Measurements from ENCODE around the gene SLC39A12. TPM values are rescaled to one million over a fixed set of nuclear protein-coding genes. Genes with fewer than 3 reads are reported as not detected.

Gene SLC39A12
- total and polyA plus RNA-seq, 10 of the 15 experiments (the other 5 are each of a cell fraction or from before 2014, with no cell fraction given): 0.47 to 1.5 (median 0.68) TPM; not detected in 1

- no peak for DNase-seq (ENCODE audit: low read depth, low spot score)
- Histone ChIP-seq H3K4me3 (no peak overlapping the region), H3K4me1 (ENCODE audit: control insufficient read depth, insufficient read depth, low read length) (no peaks in the 10 kb centered on the region), H3K9me3 (replicated peaks; ENCODE audit: control insufficient read depth, insufficient read depth, low read length) (no peaks in the 10 kb centered on the region), H3K9ac (ENCODE audit: control insufficient read depth, insufficient read depth, low read length) (no peak overlapping the region), H4K20me1 (ENCODE audit: control insufficient read depth, insufficient read depth) (no peaks in the 10 kb centered on the region), H2AFZ (ENCODE audit: control insufficient read depth, low read depth, low read length) (no peak overlapping the region), H3K4me2 (ENCODE audit: control insufficient read depth, insufficient read depth) (no peak overlapping the region), H3K27ac (ENCODE audit: control insufficient read depth, insufficient read depth) (no peak overlapping the region), H3K79me2 (ENCODE audit: control insufficient read depth, insufficient read depth, low read length) (no peaks in the 10 kb centered on the region), H3K36me3 (ENCODE audit: control insufficient read depth in 2 of 2, insufficient read depth in 2 of 2, low read length in 1 of 2) (no peaks in the 10 kb centered on the region), H3K27me3 (replicated peaks in 1 of 2; ENCODE audit: control insufficient read depth in 2 of 2, insufficient read depth in 2 of 2, low read length in 1 of 2) (no peaks in the 10 kb centered on the region)
- BruUV-seq (replicated peaks): no TSS peak
- ChIA-PET SMC1A (ENCODE audit: uncharacterized antibody, unreplicated experiment) (interaction anchor here (0.6 kb wide), 1 partner anchor 776 kb away, joined by 3 read pairs; no protein-coding TSS in a partner anchor), RAD21 (ENCODE audit: unreplicated experiment) (interaction anchor here (0.6 to 0.7 kb wide), 2 partner anchors 199 to 784 kb away, joined by 4 to 5 read pairs; no protein-coding TSS in a partner anchor), CTCF (no interaction called here), POLR2A (no interaction called here)
- WGBS (ENCODE audit: insufficient coverage, insufficient replicate concordance, low lambda C conversion rate, missing lambda C conversion rate): 56% methylated on average over 3 of the region's 3 CpGs
- intact Hi-C loops (cut with micrococcal nuclease; ENCODE audit: unreplicated experiment): no loop called here
- ATAC-seq: no peak
- FAIRE-seq: no peak
- in situ Hi-C loops (cut with MboI): no loop called here
- TF ChIP-seq, protein P1, sequence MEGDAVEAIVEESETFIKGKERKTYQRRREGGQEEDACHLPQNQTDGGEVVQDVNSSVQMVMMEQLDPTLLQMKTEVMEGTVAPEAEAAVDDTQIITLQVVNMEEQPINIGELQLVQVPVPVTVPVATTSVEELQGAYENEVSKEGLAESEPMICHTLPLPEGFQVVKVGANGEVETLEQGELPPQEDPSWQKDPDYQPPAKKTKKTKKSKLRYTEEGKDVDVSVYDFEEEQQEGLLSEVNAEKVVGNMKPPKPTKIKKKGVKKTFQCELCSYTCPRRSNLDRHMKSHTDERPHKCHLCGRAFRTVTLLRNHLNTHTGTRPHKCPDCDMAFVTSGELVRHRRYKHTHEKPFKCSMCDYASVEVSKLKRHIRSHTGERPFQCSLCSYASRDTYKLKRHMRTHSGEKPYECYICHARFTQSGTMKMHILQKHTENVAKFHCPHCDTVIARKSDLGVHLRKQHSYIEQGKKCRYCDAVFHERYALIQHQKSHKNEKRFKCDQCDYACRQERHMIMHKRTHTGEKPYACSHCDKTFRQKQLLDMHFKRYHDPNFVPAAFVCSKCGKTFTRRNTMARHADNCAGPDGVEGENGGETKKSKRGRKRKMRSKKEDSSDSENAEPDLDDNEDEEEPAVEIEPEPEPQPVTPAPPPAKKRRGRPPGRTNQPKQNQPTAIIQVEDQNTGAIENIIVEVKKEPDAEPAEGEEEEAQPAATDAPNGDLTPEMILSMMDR (IDR thresholded peaks at IDR 0.05 in 2 of 3, conservative IDR thresholded peaks at IDR 0.05 in 1 of 3; ENCODE audit: control insufficient read depth in 2 of 3, extremely low read depth in 1 of 3, insufficient read depth in 1 of 3, low read depth in 3 of 3, low read length in 3 of 3): no peak
- no peak for TF ChIP-seq POLR2AphosphoS2 (IDR thresholded peaks at IDR 0.05; ENCODE audit: low read depth, low read length)
- no peak for TF ChIP-seq KDM1A (IDR thresholded peaks at IDR 0.05; ENCODE audit: borderline replicate concordance)
- TF ChIP-seq, protein P2, sequence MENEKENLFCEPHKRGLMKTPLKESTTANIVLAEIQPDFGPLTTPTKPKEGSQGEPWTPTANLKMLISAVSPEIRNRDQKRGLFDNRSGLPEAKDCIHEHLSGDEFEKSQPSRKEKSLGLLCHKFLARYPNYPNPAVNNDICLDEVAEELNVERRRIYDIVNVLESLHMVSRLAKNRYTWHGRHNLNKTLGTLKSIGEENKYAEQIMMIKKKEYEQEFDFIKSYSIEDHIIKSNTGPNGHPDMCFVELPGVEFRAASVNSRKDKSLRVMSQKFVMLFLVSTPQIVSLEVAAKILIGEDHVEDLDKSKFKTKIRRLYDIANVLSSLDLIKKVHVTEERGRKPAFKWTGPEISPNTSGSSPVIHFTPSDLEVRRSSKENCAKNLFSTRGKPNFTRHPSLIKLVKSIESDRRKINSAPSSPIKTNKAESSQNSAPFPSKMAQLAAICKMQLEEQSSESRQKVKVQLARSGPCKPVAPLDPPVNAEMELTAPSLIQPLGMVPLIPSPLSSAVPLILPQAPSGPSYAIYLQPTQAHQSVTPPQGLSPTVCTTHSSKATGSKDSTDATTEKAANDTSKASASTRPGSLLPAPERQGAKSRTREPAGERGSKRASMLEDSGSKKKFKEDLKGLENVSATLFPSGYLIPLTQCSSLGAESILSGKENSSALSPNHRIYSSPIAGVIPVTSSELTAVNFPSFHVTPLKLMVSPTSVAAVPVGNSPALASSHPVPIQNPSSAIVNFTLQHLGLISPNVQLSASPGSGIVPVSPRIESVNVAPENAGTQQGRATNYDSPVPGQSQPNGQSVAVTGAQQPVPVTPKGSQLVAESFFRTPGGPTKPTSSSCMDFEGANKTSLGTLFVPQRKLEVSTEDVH (IDR thresholded peaks at IDR 0.05; ENCODE audit: low read depth, partially characterized antibody): no peak
- no peak for TF ChIP-seq IRF3 (IDR thresholded peaks at IDR 0.05)
- no peak for TF ChIP-seq ZBTB4 (CRISPR knock-in tag; IDR thresholded peaks at IDR 0.05)
- TF ChIP-seq YBX1 (IDR thresholded peaks at IDR 0.05): no peak
- no peak for TF ChIP-seq RUNX3 (IDR thresholded peaks at IDR 0.05; ENCODE audit: low read length)
- no peak for TF ChIP-seq FOXK2 (IDR thresholded peaks at IDR 0.05)
- TF ChIP-seq, protein P3, sequence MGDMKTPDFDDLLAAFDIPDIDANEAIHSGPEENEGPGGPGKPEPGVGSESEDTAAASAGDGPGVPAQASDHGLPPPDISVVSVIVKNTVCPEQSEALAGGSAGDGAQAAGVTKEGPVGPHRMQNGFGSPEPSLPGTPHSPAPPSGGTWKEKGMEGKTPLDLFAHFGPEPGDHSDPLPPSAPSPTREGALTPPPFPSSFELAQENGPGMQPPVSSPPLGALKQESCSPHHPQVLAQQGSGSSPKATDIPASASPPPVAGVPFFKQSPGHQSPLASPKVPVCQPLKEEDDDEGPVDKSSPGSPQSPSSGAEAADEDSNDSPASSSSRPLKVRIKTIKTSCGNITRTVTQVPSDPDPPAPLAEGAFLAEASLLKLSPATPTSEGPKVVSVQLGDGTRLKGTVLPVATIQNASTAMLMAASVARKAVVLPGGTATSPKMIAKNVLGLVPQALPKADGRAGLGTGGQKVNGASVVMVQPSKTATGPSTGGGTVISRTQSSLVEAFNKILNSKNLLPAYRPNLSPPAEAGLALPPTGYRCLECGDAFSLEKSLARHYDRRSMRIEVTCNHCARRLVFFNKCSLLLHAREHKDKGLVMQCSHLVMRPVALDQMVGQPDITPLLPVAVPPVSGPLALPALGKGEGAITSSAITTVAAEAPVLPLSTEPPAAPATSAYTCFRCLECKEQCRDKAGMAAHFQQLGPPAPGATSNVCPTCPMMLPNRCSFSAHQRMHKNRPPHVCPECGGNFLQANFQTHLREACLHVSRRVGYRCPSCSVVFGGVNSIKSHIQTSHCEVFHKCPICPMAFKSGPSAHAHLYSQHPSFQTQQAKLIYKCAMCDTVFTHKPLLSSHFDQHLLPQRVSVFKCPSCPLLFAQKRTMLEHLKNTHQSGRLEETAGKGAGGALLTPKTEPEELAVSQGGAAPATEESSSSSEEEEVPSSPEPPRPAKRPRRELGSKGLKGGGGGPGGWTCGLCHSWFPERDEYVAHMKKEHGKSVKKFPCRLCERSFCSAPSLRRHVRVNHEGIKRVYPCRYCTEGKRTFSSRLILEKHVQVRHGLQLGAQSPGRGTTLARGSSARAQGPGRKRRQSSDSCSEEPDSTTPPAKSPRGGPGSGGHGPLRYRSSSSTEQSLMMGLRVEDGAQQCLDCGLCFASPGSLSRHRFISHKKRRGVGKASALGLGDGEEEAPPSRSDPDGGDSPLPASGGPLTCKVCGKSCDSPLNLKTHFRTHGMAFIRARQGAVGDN (IDR thresholded peaks at IDR 0.05): no peak
Measured at GRCh38 chr10:18073314-18073713, 121.6 kb downstream of the SLC39A12 start.
